ENCODE data around the gene GPR85.
"Not testable (repeated sequence)": the region's sequence is repeated elsewhere in the genome, so short reads cannot be mapped to it uniquely, and the experiment has no call there.

Gene GPR85

DNA sequence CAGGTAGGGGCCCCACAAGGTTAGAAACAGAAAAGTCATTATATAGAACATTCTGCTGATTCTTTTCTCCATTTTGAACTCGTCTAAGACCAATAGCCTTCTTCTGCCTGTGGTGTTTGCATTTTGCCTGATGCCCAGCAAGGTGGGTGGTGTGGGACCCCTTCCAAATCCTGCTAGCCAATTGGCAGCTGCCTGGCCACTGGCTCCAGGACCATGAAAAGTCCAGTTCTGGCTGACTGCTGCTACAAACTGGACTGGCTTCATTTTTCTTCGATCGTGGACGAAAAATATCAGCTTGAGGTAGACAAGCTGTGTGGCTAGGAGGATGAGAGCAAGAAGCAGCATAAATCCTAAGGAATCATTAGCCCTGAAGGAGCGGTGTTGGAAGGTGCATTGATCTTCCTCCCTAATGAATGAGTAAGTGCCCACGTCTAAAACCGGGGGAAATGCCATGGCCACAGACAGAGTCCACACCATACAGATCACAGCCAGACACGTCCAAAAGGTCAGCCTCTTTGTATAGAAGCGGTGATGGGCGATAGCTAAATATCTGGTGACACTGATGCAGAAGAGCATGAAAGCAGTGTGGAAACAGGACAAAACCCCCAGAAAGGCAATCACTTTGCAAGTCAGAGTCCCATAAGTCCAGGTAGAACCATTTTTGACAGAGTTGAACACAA lies 2.7 kb downstream of the GPR85 start:
- DNase-seq (ENCODE audit: low spot score), result no peak

DNA sequence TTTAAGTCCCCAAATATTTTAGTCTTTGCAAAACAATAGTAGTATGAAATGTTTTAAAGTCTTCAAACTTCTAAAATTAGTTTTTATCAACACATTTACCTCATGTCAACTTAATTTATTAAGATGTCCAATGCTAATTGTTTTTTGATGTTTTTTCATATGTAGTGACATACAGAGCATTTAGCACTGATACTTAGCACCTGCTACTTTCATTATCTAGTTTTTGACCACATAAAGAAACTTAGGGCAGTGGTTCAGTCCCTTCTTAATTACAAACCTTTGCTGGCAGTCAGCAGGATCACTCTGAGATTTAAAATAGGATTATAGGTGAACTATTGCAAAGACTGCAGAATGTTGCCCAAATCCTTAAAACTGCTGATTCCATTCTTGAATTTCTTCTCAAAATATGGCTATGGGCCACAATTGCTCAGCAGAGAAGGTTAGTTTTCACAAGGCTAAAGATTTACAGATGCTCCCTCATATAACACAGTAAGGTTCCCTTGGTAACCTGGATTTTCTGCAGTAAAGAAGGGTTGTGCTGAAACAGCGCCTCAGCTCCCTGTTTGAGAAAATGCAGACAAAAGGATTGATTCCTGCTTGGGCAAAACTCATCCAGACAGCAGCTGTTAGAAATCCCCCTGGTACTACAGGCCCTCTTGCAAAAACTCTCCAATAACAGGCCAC lies 3.4 kb downstream of the GPR85 start:
- DNase-seq (ENCODE audit: low spot score), result no peak

DNA sequence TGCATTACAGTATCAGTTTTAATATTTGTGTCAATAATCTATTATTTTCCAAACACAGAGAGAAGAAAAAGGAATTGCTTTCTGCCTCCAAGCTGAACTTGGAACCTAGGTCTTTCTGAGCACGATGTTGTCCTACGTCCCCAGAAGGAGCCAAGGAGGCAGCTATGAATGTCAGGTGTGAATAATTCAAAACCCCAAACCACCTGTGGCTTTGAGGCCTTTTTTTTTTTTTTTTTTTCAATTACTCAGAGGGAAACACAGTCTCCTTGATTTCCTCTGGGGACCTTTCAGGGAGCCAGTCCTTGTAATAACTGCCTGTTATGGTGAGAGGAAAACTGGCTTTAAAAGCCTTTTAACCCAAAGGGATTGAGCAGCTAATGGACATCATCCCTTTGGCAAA lies 8.3 kb downstream of the GPR85 start:
- no peak for DNase-seq (ENCODE audit: low spot score)

DNA sequence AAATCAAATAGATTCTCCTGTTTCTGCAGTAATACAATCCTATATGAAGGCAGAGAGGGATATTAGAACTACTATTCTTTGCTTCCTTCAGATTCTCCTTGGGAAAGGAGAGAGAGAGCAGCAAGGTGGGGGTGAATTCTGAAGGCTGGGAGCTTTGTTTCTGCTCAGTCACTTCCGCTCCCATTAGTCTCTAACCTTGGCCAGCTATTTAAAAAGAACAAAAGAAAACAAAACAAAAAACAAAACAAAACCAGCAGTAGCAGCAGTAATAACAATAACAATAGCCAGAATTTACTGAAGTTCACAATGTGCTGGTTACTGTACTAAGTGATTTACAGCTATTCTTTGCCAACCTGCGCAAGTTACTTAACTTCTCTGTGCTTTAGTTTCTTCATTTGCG lies 9.9 kb downstream of the GPR85 start:
- DNase-seq (ENCODE audit: low spot score), result no peak

DNA sequence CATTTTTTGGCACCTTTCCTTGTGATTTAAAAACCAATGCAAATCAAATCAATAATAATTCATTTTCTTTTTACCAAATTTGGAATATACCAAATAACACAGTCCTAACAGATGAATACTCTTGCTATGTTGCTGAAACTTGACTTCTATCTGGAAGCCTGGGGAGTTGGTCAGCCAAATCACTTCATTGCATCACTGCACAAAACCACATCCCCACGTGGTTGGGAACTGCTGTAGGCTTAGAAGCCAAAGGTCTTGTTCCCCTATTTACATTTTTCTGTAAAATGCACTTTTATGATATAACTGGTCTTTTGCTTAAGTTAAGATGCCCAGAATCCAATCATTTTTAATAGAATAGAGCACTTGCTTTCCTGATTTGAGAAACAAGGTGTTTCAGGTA lies 15.2 kb downstream of the GPR85 start:
- DNase-seq (ENCODE audit: low spot score), result no peak

DNA sequence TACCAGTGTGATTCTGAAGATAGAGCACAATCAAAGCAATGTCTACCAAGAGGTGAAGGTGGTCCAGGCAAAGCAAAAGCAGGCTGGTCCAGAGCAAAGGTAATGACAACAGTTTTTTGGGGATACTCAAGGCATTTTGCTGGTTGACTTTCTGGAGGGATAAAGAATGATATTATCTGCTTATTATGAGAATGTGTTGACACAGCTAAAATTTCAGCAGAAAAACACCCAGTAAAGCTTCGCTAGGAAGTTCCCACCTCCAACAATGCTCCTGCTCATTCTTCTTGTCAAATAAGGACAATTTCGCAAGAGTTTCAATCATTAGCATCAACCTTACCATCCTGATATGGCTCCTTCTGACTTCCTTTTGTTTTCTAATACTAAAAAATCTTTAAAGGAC lies 24.1 kb downstream of the GPR85 start:
- no peak for DNase-seq (ENCODE audit: low spot score)

DNA sequence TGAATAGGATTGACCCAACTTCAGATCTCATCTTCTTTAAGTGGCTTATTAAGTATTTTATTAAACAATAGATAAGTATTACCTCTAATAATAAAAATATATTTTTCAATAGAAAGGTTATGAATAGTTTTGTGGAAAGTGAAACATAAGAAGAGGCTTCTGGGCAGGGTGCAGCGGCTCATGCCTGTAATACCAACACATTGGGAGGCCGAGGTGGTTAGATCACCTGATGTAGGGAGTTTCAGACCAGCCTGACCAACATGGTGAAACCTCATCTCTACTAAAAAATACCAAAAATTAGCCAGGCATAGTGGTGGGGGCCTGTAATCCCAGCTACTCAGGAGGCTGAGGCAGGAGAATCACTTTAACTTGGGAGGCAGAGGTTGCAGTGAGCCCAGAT lies 26.5 kb downstream of the GPR85 start:
- DNase-seq (ENCODE audit: low spot score), result no peak

DNA sequence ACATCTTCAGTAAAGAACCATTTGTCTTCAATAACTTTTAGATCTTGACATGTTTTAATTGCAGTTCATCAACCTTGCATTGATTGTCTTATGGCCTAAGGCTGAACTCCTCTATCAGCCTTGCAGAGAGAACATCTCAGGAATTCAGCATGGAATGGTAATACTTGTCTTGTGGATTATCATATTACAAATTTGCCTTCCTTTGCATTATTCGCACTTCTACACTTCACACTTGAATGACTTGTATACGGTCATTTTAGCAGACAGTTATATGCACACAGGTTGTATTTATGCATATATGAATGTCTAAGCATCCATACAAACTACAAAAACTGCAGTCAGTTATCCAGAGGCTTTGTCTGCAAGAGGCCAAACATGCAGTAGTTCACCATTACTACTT lies 31.7 kb downstream of the GPR85 start:
- no peak for DNase-seq (ENCODE audit: low spot score)

DNA sequence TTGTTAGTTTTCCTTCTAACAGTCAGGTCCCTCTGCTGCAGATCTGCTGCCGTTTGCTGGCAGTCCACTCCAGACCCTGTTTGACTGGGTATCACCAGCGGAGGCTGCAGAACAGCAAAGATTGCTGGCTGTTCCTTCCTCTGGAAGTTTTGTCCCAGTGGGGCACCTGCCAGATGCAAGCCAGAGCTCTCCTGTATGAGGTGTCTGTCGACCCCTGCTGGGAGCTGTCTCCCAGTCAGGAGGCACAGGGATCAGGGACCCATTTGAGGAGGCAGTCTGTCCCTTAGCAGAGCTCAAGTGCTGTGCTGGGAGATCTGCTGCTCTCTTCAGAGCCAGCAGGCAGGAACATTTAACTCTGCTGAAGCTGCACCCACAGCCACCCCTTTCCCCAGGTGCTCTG lies 32.4 kb downstream of the GPR85 start:
- DNase-seq (ENCODE audit: low spot score), result not testable (repeated sequence)

DNA sequence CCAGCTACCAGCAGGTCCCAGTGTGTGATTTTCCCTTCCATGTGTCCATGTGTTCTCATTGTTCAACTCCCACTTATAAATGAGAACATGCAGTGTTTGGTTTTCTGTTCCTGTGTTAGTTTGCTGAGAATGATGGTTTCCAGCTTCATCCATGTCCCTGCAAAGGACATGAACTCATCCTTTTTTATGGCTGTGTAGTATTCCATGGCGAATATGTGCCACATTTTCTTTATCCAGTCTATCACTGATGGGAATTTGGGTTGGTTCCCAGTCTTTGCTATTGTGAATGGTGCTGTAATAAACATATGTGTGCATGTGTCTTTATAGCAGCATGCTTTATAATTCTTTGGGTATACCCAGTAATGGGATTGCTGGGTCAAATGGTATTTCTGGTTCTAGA lies 37.4 kb downstream of the GPR85 start:
- not testable (repeated sequence) for DNase-seq (ENCODE audit: low spot score)

DNA sequence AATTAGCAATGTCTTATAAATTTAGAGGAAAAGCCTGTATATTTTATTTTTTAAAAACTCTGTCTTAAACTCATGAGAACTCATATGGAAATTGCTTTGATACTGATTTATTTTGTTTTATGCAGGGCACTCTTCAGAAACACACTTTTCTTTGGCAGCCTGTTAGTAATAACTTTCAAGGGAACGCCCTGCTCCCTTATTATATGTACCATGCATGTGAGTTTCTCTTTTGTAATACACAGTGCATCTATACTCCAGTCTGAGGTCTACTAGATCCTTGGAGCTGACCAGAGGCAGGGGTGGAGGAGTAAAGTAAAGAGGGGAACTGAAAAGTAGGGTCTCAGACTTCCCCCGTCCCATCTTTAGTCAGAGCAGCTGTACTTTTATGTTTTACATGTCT lies 40.2 kb downstream of the GPR85 start:
- DNase-seq (ENCODE audit: low spot score), result no peak

DNA sequence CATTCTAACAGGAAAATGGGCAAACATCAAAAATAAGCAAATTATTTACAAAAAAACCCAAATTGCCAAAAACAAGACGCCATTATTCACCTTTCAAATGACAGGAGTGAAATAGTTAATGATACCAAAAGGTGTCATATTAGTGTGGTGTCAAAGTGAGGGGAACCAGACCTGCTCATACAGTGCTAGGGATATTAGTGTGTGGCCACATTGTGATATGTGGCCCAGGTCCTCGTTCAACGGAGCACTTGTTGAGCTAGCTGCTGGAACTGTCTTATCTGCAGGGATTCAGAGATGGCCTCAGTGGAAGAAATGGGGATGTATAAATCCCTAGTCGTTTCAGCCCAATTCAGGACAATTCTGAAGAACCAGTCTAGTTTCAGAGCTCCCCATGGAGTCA lies 41.2 kb downstream of the GPR85 start:
- no peak for DNase-seq (ENCODE audit: low spot score)

DNA sequence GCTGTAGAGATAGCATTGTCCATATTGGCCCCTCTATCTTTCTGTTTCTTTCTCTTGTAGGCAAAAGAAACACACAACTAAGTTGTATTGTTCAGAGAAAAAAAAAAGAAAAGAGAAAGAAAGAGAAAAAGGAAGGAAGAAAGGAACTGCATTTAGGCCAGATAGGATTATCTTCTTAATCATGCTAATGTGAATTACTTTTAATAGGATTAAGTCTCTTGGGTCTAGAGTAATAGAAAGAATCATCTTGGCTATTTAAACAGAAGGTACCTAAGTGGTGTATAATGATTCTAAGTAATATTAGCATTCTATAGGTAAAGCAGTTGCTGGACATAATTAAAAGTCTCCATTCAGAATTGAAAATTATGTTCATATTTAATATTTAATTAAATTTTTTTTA lies 42.2 kb downstream of the GPR85 start:
- DNase-seq (ENCODE audit: low spot score), result no peak

DNA sequence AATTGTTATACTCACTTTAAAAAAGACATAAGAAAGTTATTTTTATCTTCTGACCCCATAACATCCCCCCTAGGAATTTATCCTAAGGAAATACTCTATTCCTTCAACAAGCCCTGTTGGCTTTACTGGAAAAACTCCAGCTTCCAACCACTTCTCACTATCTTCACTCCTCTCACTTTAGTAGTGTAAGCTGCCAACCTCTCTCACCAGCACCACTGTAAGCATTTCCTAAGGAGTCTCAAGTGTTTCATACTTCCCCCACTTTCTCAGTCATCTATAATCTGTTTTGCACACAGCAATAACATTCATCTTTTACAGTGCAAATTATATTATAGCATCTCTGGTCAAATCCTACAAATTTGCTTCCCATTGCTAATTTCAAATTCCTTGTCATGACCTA lies 45.8 kb downstream of the GPR85 start:
- DNase-seq (ENCODE audit: low spot score), result no peak

DNA sequence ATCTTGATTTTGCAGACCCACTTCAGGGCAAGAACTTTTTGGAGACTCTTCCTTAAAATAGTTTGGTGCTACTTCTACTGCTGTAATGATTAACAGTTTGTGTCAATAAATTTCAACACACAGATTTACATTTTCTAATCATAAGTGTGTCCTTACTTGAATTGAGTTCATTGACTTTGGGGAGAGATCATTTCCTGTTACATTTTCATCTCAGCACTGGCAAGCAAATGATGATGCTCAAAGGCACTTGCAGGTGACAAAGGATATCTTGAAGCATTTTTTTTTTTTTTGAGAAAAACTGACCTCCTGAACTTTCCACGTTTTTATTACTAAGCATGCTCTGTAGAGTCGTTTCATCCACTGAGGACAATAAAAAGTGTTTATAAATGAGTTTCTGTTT lies 52.7 kb downstream of the GPR85 start:
- DNase-seq (ENCODE audit: low spot score), result no peak
